Neutrophil (primary cell): ENCODE measurements around the gene MSH3.

Experiments used
- H3K27ac ChIP-seq: fragments of 200-600 bp; sonication (generic); 2 replicates; pipeline ENCODE4 v1.5.1; 2016; ENCODE audit warnings: mild to moderate bottlenecking, moderate library complexity
- H3K27me3 ChIP-seq: fragments of 200-600 bp; sonication (generic); 2 replicates; pipeline ENCODE4 v1.6.0; 2016; ENCODE audit warnings: mild to moderate bottlenecking
- H3K36me3 ChIP-seq: fragments of 200-600 bp; sonication (generic); 2 replicates; pipeline ENCODE4 v1.5.1; 2017
- H3K4me1 ChIP-seq, 2 experiments: fragments of 200-600 bp in 1 of 2; sonication (generic) in 1 of 2; 1 replicate in 1 of 2; 2 replicates in 1 of 2; pipeline versions ENCODE4 v1.5.1 to v1.6.1; 2013 to 2016; ENCODE audit warnings: low read depth in 1 of 2, low read length in 1 of 2, mild to moderate bottlenecking in 1 of 2, moderate library complexity in 1 of 2; ENCODE audit not compliant: control insufficient read depth in 1 of 2, insufficient read depth in 1 of 2
- H3K4me3 ChIP-seq, 2 experiments: fragments of 200-600 bp in 1 of 2; sonication (generic) in 1 of 2; 1 replicate in 1 of 2; 2 replicates in 1 of 2; pipeline ENCODE4 v1.5.1; 2013 to 2016; ENCODE audit warnings: low read depth in 1 of 2, low read length in 1 of 2, mild to moderate bottlenecking in 1 of 2, moderate library complexity in 1 of 2
- H3K9me3 ChIP-seq: fragments of 200-600 bp; sonication (generic); 2 replicates; pipeline ENCODE4 v1.5.1; 2016
- CTCF ChIP-seq: fragments of 200-600 bp; sonication (generic); IDR thresholded peaks from 2 replicates; pipeline ENCODE4 v1.5.1; 2016; ENCODE audit warnings: antibody characterized with exemption

The MSH3 gene

GRCh38 chr5:80854583-80854982 is 200.1 kb downstream of the MSH3 start:
- TF ChIP-seq CTCF, result no peak
- H3K9me3 ChIP-seq, result no peaks in the 10 kb centered on the region
- H3K27me3 ChIP-seq, result no peaks in the 10 kb centered on the region
- H3K4me3 ChIP-seq, result no peak overlapping the region
- no peaks in the 10 kb centered on the region for H3K36me3 ChIP-seq
- H3K4me1 ChIP-seq, result peaks cover 13 to 14% of the 10 kb centered on the region in 2 experiments
- no peak overlapping the region for H3K27ac ChIP-seq

- H3K4me3 ChIP-seq, result no peak overlapping the region
- no peaks in the 10 kb centered on the region for H3K9me3 ChIP-seq
- peaks cover 2 to 3% of the 10 kb centered on the region in 2 experiments for H3K4me1 ChIP-seq
- H3K27ac ChIP-seq, result no peak overlapping the region
- no peaks in the 10 kb centered on the region for H3K27me3 ChIP-seq
- no peaks in the 10 kb centered on the region for H3K36me3 ChIP-seq
- TF ChIP-seq CTCF, result no peak
Measured at GRCh38 chr5:80860924-80861613, 206.6 kb downstream of the MSH3 start.

GRCh38 chr5:80863708-80864107 is 209.3 kb downstream of the MSH3 start:
- no peaks in the 10 kb centered on the region for H3K9me3 ChIP-seq

GRCh38 chr5:80864109-80864508 is 209.7 kb downstream of the MSH3 start:
- no peak overlapping the region for H3K27ac ChIP-seq
- TF ChIP-seq CTCF, result no peak
- H3K27me3 ChIP-seq, result no peaks in the 10 kb centered on the region
- no peak overlapping the region for H3K4me3 ChIP-seq
- H3K9me3 ChIP-seq, result no peaks in the 10 kb centered on the region
- H3K36me3 ChIP-seq, result no peaks in the 10 kb centered on the region
- H3K4me1 ChIP-seq, result peaks cover 17% of the 10 kb centered on the region in 2 experiments

More at GRCh38 chr5:80863708-80864107, 209.3 kb downstream of the MSH3 start:
- Histone ChIP-seq H3K4me1 (peaks cover 17% of the 10 kb centered on the region in 2 experiments), H3K27ac (no peak overlapping the region), H3K27me3 (no peaks in the 10 kb centered on the region), H3K4me3 (no peak overlapping the region), H3K36me3 (no peaks in the 10 kb centered on the region)
- no peak for TF ChIP-seq CTCF

- no peak overlapping the region for H3K27ac ChIP-seq
- no peak for TF ChIP-seq CTCF
- H3K4me1 ChIP-seq, result peaks cover 17 to 18% of the 10 kb centered on the region in 2 experiments
- no peaks in the 10 kb centered on the region for H3K9me3 ChIP-seq
- H3K4me3 ChIP-seq, result no peak overlapping the region
- H3K27me3 ChIP-seq, result no peaks in the 10 kb centered on the region
- no peaks in the 10 kb centered on the region for H3K36me3 ChIP-seq
Measured at GRCh38 chr5:80864706-80865435, 210.4 kb downstream of the MSH3 start.
